Activated CD8-positive, alpha-beta T cell treated with anti-CD3 and anti-CD28 coated beads for 36 hours (primary cell): ENCODE results near the gene PLEKHB2. TPM values are rescaled to one million over a fixed set of nuclear protein-coding genes. Genes with fewer than 3 reads are reported as not detected.
"Not testable (repeated sequence)": the region's sequence is repeated elsewhere in the genome, so short reads cannot be mapped to it uniquely, and the experiment has no call there.

ENCODE experiments used
- ATAC-seq: fragments of 200-7000 bp; cut with Tn5 transposase; one replicate; pipeline ENCODE4 v1.10.0; 2021; ENCODE audit warnings: mild to moderate bottlenecking, moderate library complexity
- CTCF ChIA-PET: fragments of 350-600 bp; sonication (Branson Sonifier 250); formaldehyde crosslinking; loops from one replicate; lab custom pipeline; 2021; ENCODE audit warnings: antibody characterized with exemption; lab: Charles Lee
- POLR2A ChIA-PET: fragments of 350-600 bp; sonication (Branson Sonifier 250); formaldehyde crosslinking; loops from one replicate; lab custom pipeline; 2021; ENCODE audit warnings: antibody characterized with exemption; lab: Charles Lee
- DNase-seq: peaks from one replicate; pipeline ENCODE4 v3.0.0-alpha.2; 2020
- H3K27ac Mint-ChIP-seq: one replicate; pipeline ENCODE4 v1.8.0; 2021; ENCODE audit warnings: mild to moderate bottlenecking, mixed read lengths
- H3K27me3 Mint-ChIP-seq: one replicate; pipeline ENCODE4 v1.8.0; 2021; ENCODE audit warnings: mixed read lengths
- H3K36me3 Mint-ChIP-seq: one replicate; pipeline ENCODE4 v1.8.0; 2021; ENCODE audit warnings: low read depth, mixed read lengths
- H3K4me1 Mint-ChIP-seq: one replicate; pipeline ENCODE4 v1.8.0; 2021; ENCODE audit warnings: low read depth, mixed read lengths
- H3K4me3 Mint-ChIP-seq: one replicate; pipeline ENCODE4 v1.8.0; 2021; ENCODE audit warnings: mild to moderate bottlenecking, moderate library complexity, mixed read lengths
- H3K9me3 Mint-ChIP-seq: one replicate; pipeline ENCODE4 v1.8.0; 2021; ENCODE audit warnings: mixed read lengths
- intact Hi-C: fragments of 100-400 bp; cut with micrococcal nuclease; formaldehyde crosslinking; loops from one replicate; pipeline ENCODE4 v1.10.0; 2022
- total RNA-seq, 2 experiments: library from RNA; stranded (reverse); gene quantifications; one replicate each; pipeline ENCODE4 v1.2.3, GENCODE V29; 2021
- TF ChIP-seq, protein P1 (sequence below): fragments of 200-600 bp; IDR thresholded peaks from one replicate; pipeline ENCODE4 v1.8.0; 2022; ENCODE audit warnings: antibody characterized with exemption, mild to moderate bottlenecking

The PLEKHB2 gene
- total RNA-seq, 2 experiments from 2014 or later = 47.3 to 49.4 TPM

DNA sequence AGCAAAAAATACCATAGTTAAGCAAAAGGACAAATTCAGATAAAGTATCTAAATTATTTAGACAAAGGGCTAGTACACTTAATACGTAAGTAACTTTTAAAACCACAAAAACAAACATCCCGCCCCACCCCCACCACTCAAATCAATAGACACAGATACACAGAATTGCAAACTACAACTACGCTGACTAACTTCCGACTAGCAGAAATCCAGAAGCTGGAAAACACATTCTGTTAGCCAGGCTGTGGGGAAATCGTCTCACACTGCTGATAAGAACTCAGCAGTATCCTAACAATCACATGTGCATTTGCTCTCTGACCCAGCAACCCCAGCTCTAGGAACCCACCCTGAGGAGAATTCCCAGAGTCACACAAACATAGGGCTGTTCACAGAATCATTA is 28.4 kb upstream of the PLEKHB2 start:
- TF ChIP-seq, protein P1, sequence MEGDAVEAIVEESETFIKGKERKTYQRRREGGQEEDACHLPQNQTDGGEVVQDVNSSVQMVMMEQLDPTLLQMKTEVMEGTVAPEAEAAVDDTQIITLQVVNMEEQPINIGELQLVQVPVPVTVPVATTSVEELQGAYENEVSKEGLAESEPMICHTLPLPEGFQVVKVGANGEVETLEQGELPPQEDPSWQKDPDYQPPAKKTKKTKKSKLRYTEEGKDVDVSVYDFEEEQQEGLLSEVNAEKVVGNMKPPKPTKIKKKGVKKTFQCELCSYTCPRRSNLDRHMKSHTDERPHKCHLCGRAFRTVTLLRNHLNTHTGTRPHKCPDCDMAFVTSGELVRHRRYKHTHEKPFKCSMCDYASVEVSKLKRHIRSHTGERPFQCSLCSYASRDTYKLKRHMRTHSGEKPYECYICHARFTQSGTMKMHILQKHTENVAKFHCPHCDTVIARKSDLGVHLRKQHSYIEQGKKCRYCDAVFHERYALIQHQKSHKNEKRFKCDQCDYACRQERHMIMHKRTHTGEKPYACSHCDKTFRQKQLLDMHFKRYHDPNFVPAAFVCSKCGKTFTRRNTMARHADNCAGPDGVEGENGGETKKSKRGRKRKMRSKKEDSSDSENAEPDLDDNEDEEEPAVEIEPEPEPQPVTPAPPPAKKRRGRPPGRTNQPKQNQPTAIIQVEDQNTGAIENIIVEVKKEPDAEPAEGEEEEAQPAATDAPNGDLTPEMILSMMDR = no peak
- no peak overlapping the region for H3K27ac Mint-ChIP-seq
- intact Hi-C loops = no loop called here
- no peak for DNase-seq
- H3K27me3 Mint-ChIP-seq = no peaks in the 10 kb centered on the region
- no peak overlapping the region for H3K4me3 Mint-ChIP-seq
- POLR2A ChIA-PET = interaction anchor here (0.7 kb wide), 1 partner anchor 19 kb away, joined by 3 read pairs; no protein-coding TSS in a partner anchor
- ATAC-seq = no peak
- peaks cover 52% of the 10 kb centered on the region for H3K4me1 Mint-ChIP-seq
- H3K9me3 Mint-ChIP-seq = no peaks in the 10 kb centered on the region
- peaks cover 52% of the 10 kb centered on the region for H3K36me3 Mint-ChIP-seq
- CTCF ChIA-PET = no interaction called here

DNA sequence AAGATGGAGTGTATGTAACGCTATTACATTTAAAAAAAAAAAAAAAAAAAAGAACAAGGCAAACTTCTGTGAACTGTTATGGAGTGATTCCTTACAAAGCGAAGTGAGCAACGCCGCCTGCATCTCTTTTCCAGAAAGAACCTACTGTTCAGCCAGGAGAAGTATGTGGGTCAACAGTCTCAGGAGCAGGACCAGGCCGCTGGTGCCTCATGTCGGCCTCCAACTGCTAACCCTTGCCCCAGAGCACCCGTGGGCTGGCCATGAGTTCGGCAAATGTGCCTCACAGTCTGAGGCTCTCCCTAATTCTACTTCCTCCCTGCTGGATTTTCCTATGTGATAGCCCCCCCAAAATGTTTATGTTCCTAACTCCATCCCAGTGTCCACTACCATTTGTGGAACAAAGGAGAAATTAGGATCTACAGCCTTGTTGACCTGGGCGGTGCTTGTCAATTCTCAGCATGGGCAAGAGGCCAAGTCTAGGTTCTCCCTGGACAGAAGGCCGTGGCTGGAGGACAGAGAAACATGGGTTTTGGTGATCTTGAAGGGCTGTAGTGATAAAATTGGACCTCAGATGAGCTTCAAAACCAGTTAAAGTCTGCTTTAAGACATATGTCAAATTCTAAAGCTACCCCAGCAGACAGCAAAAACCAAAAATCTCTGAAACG is 27.8 kb upstream of the PLEKHB2 start:
- TF ChIP-seq, protein P1 = no peak
- no peaks in the 10 kb centered on the region for H3K9me3 Mint-ChIP-seq
- CTCF ChIA-PET = no interaction called here
- H3K4me3 Mint-ChIP-seq = no peak overlapping the region
- peaks cover 52% of the 10 kb centered on the region for H3K4me1 Mint-ChIP-seq
- H3K36me3 Mint-ChIP-seq = peaks cover 53% of the 10 kb centered on the region
- H3K27ac Mint-ChIP-seq = peak overlapping the region; percentile 5
- no peak for DNase-seq
- POLR2A ChIA-PET = interaction anchor here (0.7 kb wide), 1 partner anchor 19 kb away, joined by 3 read pairs; no protein-coding TSS in a partner anchor
- intact Hi-C loops = no loop called here
- ATAC-seq = no peak
- no peaks in the 10 kb centered on the region for H3K27me3 Mint-ChIP-seq

DNA sequence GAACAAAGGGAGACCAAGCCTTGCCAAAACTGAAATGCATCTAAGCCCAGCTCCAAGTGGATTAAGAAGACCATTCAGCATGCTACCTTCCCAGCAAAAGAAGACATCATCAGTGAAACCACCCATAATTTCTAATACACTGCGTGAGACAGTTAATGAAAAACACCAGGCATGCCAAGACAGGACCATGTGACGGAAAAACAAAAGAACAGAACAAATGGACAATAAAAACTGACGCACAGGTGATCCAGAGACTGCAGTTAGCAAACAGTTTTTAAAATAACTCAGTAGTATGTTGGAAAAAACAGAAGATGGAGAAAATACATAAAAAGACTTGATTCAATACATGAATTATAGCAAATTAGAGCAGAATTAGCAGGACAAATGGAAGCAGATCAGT is 27.2 kb upstream of the PLEKHB2 start:
- Mint-ChIP-seq H3K4me1 (peaks cover 53% of the 10 kb centered on the region), H3K36me3 (peaks cover 55% of the 10 kb centered on the region), H3K27ac (peak overlapping the region; percentile 9), H3K4me3 (no peak overlapping the region), H3K9me3 (no peaks in the 10 kb centered on the region), H3K27me3 (no peaks in the 10 kb centered on the region)
- ChIA-PET POLR2A (no interaction called here), CTCF (no interaction called here)
- TF ChIP-seq, protein P1 = no peak
- DNase-seq (no peak), ATAC-seq (no peak)
- intact Hi-C loops = no loop called here

DNA sequence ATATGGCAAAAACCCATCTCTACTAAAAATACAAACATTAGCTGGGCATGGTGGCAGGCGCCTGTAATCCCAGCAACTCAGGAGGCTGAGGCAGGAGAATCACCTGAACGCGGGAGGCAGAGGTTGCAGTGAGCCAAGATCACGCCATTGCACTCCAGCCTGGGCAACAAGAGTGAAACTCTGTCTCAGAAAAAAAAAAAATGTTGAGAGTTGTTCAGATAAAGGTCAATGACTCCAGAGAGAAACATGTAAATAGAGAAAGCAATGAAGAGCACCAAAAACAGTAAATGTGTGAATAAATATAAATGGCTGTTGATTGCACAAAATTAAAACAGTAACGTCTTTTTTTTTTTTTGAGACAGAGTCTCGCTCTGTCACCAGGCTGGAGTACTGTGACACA is 25.2 kb upstream of the PLEKHB2 start:
- H3K4me1 Mint-ChIP-seq = peaks cover 46% of the 10 kb centered on the region
- H3K27me3 Mint-ChIP-seq, ATAC-seq, intact Hi-C loops, DNase-seq, H3K4me3 Mint-ChIP-seq, CTCF ChIA-PET, H3K9me3 Mint-ChIP-seq: not testable (repeated sequence)
- H3K36me3 Mint-ChIP-seq = peaks cover 57% of the 10 kb centered on the region
- peak overlapping the region; percentile 63 for H3K27ac Mint-ChIP-seq
- POLR2A ChIA-PET = interaction anchor here (0.8 kb wide), 1 partner anchor 412 kb away, joined by 3 read pairs; the partner anchor contains the start of gene MZT2A

DNA sequence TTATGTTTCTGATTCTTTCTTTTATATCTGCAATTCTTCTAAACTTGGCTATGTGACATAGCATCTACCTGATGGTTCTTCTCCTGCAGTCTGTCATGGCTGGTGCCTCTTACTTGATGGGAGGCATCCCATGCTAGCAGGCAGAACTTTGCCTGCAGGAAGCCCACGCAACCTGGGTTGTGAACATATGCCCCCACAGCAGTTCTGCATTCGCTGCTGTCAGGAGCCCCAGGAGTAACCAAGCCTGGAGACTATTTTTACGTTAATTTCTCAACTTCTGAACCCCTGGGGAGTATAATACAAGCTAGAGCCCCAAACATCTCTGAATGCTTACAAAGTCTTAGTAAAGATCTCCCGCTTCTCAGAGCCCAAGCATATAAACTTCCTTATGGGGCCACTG is 23.9 kb upstream of the PLEKHB2 start:
- peaks cover 52% of the 10 kb centered on the region for H3K4me1 Mint-ChIP-seq
- ChIA-PET POLR2A (interaction anchor here (0.7 kb wide), 1 partner anchor 9 kb away, joined by 3 read pairs; no protein-coding TSS in a partner anchor), CTCF (no interaction called here)
- TF ChIP-seq, protein P1 = no peak
- intact Hi-C loops = no loop called here
- no peak overlapping the region for H3K4me3 Mint-ChIP-seq
- H3K36me3 Mint-ChIP-seq = peaks cover 60% of the 10 kb centered on the region
- H3K9me3 Mint-ChIP-seq = no peaks in the 10 kb centered on the region
- no peaks in the 10 kb centered on the region for H3K27me3 Mint-ChIP-seq
- no peak overlapping the region for H3K27ac Mint-ChIP-seq
- DNase-seq (no peak), ATAC-seq (no peak)
